ENCODE results near the gene EIF5AL1. TPM values are rescaled to one million over a fixed set of nuclear protein-coding genes. Genes with fewer than 3 reads are reported as not detected.

EIF5AL1 gene
- total RNA-seq, 1 experiment from 2014 or later = 0.58 TPM

Other genes with a start within 250 kb of the EIF5AL1 start
- 31.7 and 42.1 TPM in 2 replicates for gene PPIF, start 165.1 kb upstream of the EIF5AL1 start, total RNA-seq (2014; rRNA removed; shearing (Covaris generic))
- gene ZCCHC24, start 66.9 kb upstream of the EIF5AL1 start, total RNA-seq (2014; rRNA removed; shearing (Covaris generic)) = 9.2 and 10.4 TPM in 2 replicates
- not detected in 2 replicates for gene SFTPA2, start 47.9 kb downstream of the EIF5AL1 start, total RNA-seq (2014; rRNA removed; shearing (Covaris generic))
- gene SFTPA1, start 98.4 kb downstream of the EIF5AL1 start, total RNA-seq (2014; rRNA removed; shearing (Covaris generic)) = not detected in 2 replicates
- gene NUTM2B, start 190.7 kb downstream of the EIF5AL1 start, total RNA-seq (2014; rRNA removed; shearing (Covaris generic)) = 0.03 TPM in 1 of 2 replicates, not detected in the other

Measured in SJSA1 (cell line).